Neuronal stem cell (in vitro differentiated cells): ENCODE data around the gene SCAANT1.

Experiments
- DNase-seq: peaks from one replicate; pipeline ENCODE4 v3.0.0-alpha.2; 2013; ENCODE audit warnings: low spot score
- H2AFZ ChIP-seq: one replicate; pipeline ENCODE4 v1.6.1; 2013; ENCODE audit warnings: mild to moderate bottlenecking, low read length, inconsistent platforms
- H2AK5ac ChIP-seq: 2 replicates; pipeline ENCODE4 v1.6.1; 2013; ENCODE audit warnings: low read depth, mild to moderate bottlenecking, inconsistent platforms, low read length, moderate library complexity, mixed read lengths
- H2BK120ac ChIP-seq: 2 replicates; pipeline ENCODE4 v1.6.1; 2013; ENCODE audit warnings: low read depth, mild to moderate bottlenecking, inconsistent platforms, low read length, moderate library complexity, mixed read lengths
- H2BK12ac ChIP-seq: one replicate; pipeline ENCODE4 v1.6.1; 2013; ENCODE audit warnings: low read length, inconsistent platforms
- H2BK15ac ChIP-seq: 2 replicates; pipeline ENCODE4 v1.6.1; 2013; ENCODE audit warnings: mild to moderate bottlenecking, low read length, inconsistent platforms, mixed read lengths
- H2BK5ac ChIP-seq: one replicate; pipeline ENCODE4 v1.6.1; 2013; ENCODE audit warnings: inconsistent platforms, mild to moderate bottlenecking, low read length, moderate library complexity
- H3K14ac ChIP-seq: one replicate; pipeline ENCODE4 v1.6.1; 2013; ENCODE audit warnings: low read length, inconsistent platforms
- H3K18ac ChIP-seq: 2 replicates; pipeline ENCODE4 v1.6.1; 2013; ENCODE audit warnings: low read length, inconsistent platforms
- H3K23ac ChIP-seq: 2 replicates; pipeline ENCODE4 v1.6.1; 2013; ENCODE audit warnings: low read depth, mild to moderate bottlenecking, mixed read lengths, low read length, inconsistent platforms; ENCODE audit not compliant: poor library complexity
- H3K27ac ChIP-seq: replicated peaks from 3 replicates; pipeline ENCODE4 v1.5.1; 2013; ENCODE audit warnings: low read length, inconsistent platforms
- H3K27me3 ChIP-seq, 3 experiments: 2 replicates each; pipeline ENCODE4 v1.6.1; 2013; ENCODE audit warnings: low read length in 3 of 3, mild to moderate bottlenecking in 2 of 3, inconsistent platforms in 1 of 3, low read depth in 1 of 3, mixed read lengths in 1 of 3, moderate library complexity in 1 of 3; ENCODE audit not compliant: control insufficient read depth in 3 of 3, insufficient read depth in 3 of 3
- H3K36me3 ChIP-seq, 2 donors: replicated peaks in 1 of 2; 2 replicates each; pipeline ENCODE4 v1.6.1; 2013; ENCODE audit warnings: low read length in 2 of 2; ENCODE audit not compliant: control insufficient read depth in 2 of 2, insufficient read depth in 2 of 2
- H3K4ac ChIP-seq: 2 replicates; pipeline ENCODE4 v1.6.1; 2013; ENCODE audit warnings: inconsistent platforms, mild to moderate bottlenecking, low read length, moderate library complexity
- H3K4me1 ChIP-seq, 2 donors: 1 replicate in 1 of 2; 2 replicates in 1 of 2; pipeline ENCODE4 v1.6.1; 2013; ENCODE audit warnings: low read length in 2 of 2, low read depth in 1 of 2; ENCODE audit not compliant: control insufficient read depth in 2 of 2, insufficient read depth in 1 of 2
- H3K4me2 ChIP-seq: one replicate; pipeline ENCODE4 v1.6.1; 2013; ENCODE audit warnings: mild to moderate bottlenecking, low read length, inconsistent platforms; ENCODE audit not compliant: insufficient read depth, poor library complexity, severe bottlenecking
- H3K4me3 ChIP-seq, 2 donors: 2 replicates each; pipeline ENCODE4 v1.5.1; 2013; ENCODE audit warnings: low read length in 2 of 2, mild to moderate bottlenecking in 2 of 2, inconsistent platforms in 1 of 2, moderate library complexity in 1 of 2
- H3K79me1 ChIP-seq: one replicate; pipeline ENCODE4 v1.6.1; 2013; ENCODE audit warnings: low read depth, mild to moderate bottlenecking, inconsistent platforms, low read length, moderate library complexity
- H3K9ac ChIP-seq: one replicate; pipeline ENCODE4 v1.6.1; 2013; ENCODE audit warnings: mild to moderate bottlenecking, low read depth, low read length, inconsistent platforms; ENCODE audit not compliant: poor library complexity
- H3K9me3 ChIP-seq, 2 donors: replicated peaks in 1 of 2; 2 replicates each; pipeline versions ENCODE3 to v1.6.1; 2013; ENCODE audit warnings: low read length in 2 of 2, mild to moderate bottlenecking in 2 of 2, inconsistent platforms in 1 of 2, low read depth in 1 of 2, mixed read lengths in 1 of 2, moderate library complexity in 1 of 2; ENCODE audit not compliant: control insufficient read depth in 2 of 2, insufficient read depth in 1 of 2
- H4K8ac ChIP-seq: one replicate; pipeline ENCODE4 v1.6.1; 2013; ENCODE audit warnings: low read depth, mild to moderate bottlenecking, inconsistent platforms, low read length, moderate library complexity
- H4K91ac ChIP-seq: one replicate; pipeline ENCODE4 v1.6.1; 2013; ENCODE audit warnings: low read length, low read depth, mild to moderate bottlenecking, inconsistent platforms; ENCODE audit not compliant: poor library complexity
- WGBS, 2 donors: extraction: QIAGEN DNeasy Blood & Tissue Kit; methylation state at CpG; one replicate each; pipeline ENCODE4 v1.1.7; 2013; ENCODE audit warnings: missing lambda C conversion rate in 2 of 2, mixed read lengths in 1 of 2; ENCODE audit not compliant: insufficient read length in 2 of 2, insufficient replicate concordance in 1 of 2; ENCODE audit errors: extremely low coverage in 2 of 2; 5-methylcytosine and 5-hydroxymethylcytosine counted together

SCAANT1 gene

GRCh38 chr3:63940389-63940757, 28.2 kb upstream of the SCAANT1 start:
- no peak overlapping the region for H2AK5ac ChIP-seq
- no peak overlapping the region for H4K91ac ChIP-seq
- no peak overlapping the region for H2BK120ac ChIP-seq
- H3K18ac ChIP-seq = no peak overlapping the region
- H3K36me3 ChIP-seq = peaks cover 0 to 39% of the 10 kb centered on the region in 2 donors
- H2BK5ac ChIP-seq = no peak overlapping the region
- no peak overlapping the region for H3K4me3 ChIP-seq
- H3K9ac ChIP-seq = no peak overlapping the region
- H4K8ac ChIP-seq = no peak overlapping the region
- peaks cover 0 to 15% of the 10 kb centered on the region in 2 donors for H3K4me1 ChIP-seq
- no peak overlapping the region for H3K14ac ChIP-seq
- peaks cover 2% of the 10 kb centered on the region for H3K79me1 ChIP-seq
- no peak overlapping the region for H2AFZ ChIP-seq
- DNase-seq = no peak
- no peaks in the 10 kb centered on the region for H3K9me3 ChIP-seq
- H3K27me3 ChIP-seq = no peaks in the 10 kb centered on the region
- H2BK15ac ChIP-seq = no peak overlapping the region
- no peak overlapping the region for H3K23ac ChIP-seq
- no peak overlapping the region for H3K4me2 ChIP-seq
- H3K27ac ChIP-seq = no peak overlapping the region
- WGBS, 2 donors = no CpG with 5 or more reads among the region's 4 CpGs
- no peak overlapping the region for H2BK12ac ChIP-seq
- no peak overlapping the region for H3K4ac ChIP-seq

DNA sequence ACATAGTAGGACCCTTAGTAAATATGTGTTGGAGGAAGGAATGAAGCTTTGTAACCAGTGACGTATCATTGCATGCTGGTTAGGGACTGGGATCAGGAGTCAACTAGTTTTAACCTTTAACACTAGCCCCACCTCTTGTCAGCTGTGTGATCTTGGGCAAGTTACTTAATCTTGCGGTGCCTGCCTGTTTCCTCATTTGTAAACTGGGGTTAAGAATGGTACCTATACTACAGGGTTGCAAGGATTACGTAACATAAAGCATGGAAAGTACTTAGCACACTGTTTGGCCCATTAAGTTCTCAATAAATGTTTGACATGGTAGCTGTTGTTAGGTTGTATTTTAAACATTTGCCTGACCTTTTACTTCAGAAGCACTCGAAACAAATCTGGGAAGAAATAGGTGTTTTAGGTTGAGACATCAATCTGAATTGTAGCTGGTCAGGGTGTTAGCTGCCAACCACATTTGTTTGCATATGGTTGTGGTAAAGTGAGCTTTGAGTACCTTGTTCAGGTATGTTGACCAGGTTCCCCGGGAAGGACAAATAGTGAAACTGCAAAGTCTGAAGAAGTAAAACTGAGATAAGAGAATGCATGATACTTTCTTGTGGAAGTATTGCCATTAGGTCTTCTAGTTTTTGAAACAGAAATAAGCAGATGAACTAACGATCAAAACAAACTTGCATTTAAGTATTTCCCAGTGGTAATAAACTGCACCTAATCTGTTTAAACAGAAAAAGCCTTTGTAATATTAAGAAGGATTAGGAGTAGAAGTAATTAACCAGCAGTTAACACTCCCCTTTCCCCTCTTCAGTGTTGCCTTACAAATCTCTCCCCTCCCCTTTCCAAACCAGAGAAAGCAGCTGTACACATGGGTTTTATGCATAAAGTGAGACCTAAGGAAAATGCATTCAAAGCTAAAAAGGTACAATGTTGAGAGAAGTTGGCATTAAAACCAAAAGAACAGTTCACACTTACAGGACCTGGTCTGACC, 25.8 kb upstream of the SCAANT1 start:
- H3K79me1 ChIP-seq = no peaks in the 10 kb centered on the region
- H3K4ac ChIP-seq = no peak overlapping the region
- no peak overlapping the region for H4K91ac ChIP-seq
- no peak overlapping the region for H3K18ac ChIP-seq
- H4K8ac ChIP-seq = no peak overlapping the region
- no peak overlapping the region for H3K14ac ChIP-seq
- H3K23ac ChIP-seq = no peak overlapping the region
- H3K9ac ChIP-seq = no peak overlapping the region
- no peak overlapping the region for H2BK120ac ChIP-seq
- DNase-seq = no peak
- peaks cover 0 to 18% of the 10 kb centered on the region in 2 donors for H3K4me1 ChIP-seq
- H3K27me3 ChIP-seq = no peaks in the 10 kb centered on the region
- H2BK5ac ChIP-seq = no peak overlapping the region
- H3K4me2 ChIP-seq = no peak overlapping the region
- H2BK12ac ChIP-seq = no peak overlapping the region
- H2AFZ ChIP-seq = no peak overlapping the region
- H2AK5ac ChIP-seq = no peak overlapping the region
- H3K27ac ChIP-seq = peak overlapping the region; percentile 14
- H3K4me3 ChIP-seq = no peak overlapping the region
- no peaks in the 10 kb centered on the region for H3K9me3 ChIP-seq
- peaks cover 0 to 26% of the 10 kb centered on the region in 2 donors for H3K36me3 ChIP-seq
- H2BK15ac ChIP-seq = no peak overlapping the region
- no CpG with 5 or more reads among the region's 6 CpGs for WGBS, 2 donors

DNA sequence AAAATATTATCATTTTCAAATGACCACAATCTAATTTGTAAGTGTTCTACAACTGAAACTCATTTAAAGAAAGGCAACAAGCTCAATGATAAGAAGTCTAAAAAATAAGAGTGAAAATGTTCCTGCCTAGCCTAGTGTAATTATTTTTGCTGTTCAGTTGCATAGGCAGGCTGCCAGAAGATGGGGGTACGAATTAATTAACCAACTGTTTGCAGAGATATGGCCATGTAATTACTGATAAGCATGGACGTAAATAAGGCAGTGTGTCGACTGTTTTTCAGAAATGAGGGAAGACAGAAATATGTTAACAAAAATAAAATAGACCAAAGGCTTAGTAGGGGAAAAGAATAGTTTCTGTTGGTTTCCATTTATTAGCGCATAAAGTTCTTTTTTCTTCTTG, 24.7 kb upstream of the SCAANT1 start:
- H2AK5ac ChIP-seq = no peak overlapping the region
- H3K4me1 ChIP-seq = peaks cover 0 to 17% of the 10 kb centered on the region in 2 donors
- H2BK5ac ChIP-seq = no peak overlapping the region
- H3K27me3 ChIP-seq = no peaks in the 10 kb centered on the region
- H3K14ac ChIP-seq = no peak overlapping the region
- no peak overlapping the region for H2BK12ac ChIP-seq
- no peak overlapping the region for H3K4me2 ChIP-seq
- H3K9me3 ChIP-seq = no peaks in the 10 kb centered on the region
- H2BK15ac ChIP-seq = no peak overlapping the region
- no peak overlapping the region for H3K4ac ChIP-seq
- no peak overlapping the region for H2AFZ ChIP-seq
- no peak overlapping the region for H2BK120ac ChIP-seq
- H4K91ac ChIP-seq = no peak overlapping the region
- no peak overlapping the region for H4K8ac ChIP-seq
- H3K36me3 ChIP-seq = peaks cover 0 to 26% of the 10 kb centered on the region in 2 donors
- no CpG with 5 or more reads among the region's 4 CpGs for WGBS, 2 donors
- no peak overlapping the region for H3K23ac ChIP-seq
- H3K9ac ChIP-seq = no peak overlapping the region
- H3K27ac ChIP-seq = no peak overlapping the region
- H3K79me1 ChIP-seq = no peaks in the 10 kb centered on the region
- no peak overlapping the region for H3K4me3 ChIP-seq
- DNase-seq = no peak
- H3K18ac ChIP-seq = no peak overlapping the region

DNA sequence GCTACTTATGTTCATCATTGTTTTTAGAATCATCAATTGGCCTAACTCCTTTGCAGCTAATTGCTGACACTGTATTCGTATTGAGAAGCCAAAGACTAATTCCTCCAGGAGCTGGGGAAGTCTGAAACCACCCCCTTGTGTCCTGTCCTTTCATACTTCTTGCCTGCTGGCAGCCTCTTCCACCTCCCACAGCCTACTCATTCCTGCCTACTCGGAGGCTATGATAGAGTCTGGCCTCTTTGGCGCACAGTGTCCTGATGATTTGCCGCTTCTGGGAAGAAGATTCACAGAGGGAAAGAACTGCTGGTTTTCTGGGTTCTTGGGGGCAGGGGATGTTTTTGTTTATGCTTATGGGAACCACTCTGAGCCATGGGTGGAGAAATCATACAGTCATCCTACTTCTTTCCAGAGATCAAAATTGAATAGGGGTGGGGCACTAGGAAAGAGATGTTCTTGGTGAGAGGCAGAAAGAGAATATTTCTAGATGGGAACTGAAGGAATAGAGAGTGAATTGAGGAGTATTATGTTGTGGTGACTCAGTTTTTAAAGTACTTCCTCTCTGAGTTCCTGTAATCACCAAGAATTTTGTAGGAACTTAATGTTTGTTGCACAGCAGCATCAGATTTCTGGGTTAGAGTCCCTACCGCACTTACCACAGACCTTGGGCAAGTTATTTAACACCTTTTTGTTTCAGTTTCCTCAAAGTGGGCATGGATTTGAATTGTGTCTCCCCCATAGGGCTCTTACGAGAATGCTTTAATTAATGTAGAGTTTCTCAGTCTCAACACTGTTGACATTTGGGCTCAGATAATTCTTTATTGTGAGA, 22.1 kb upstream of the SCAANT1 start:
- Histone ChIP-seq H3K18ac (no peak overlapping the region), H3K27ac (no peak overlapping the region), H3K9ac (no peak overlapping the region), H3K27me3 (no peaks in the 10 kb centered on the region), H3K14ac (no peak overlapping the region), H3K4me1 (peaks cover 0 to 14% of the 10 kb centered on the region in 2 donors), H3K4ac (no peak overlapping the region), H2AFZ (no peak overlapping the region), H3K36me3 (peaks cover 0 to 14% of the 10 kb centered on the region in 2 donors), H4K91ac (no peak overlapping the region), H2BK12ac (no peak overlapping the region), H2BK5ac (no peak overlapping the region), H3K9me3 (no peaks in the 10 kb centered on the region), H3K4me3 (no peak overlapping the region), H4K8ac (no peak overlapping the region), H2AK5ac (no peak overlapping the region), H3K23ac (no peak overlapping the region), H3K4me2 (no peak overlapping the region), H3K79me1 (no peaks in the 10 kb centered on the region), H2BK15ac (no peak overlapping the region), H2BK120ac (no peak overlapping the region)
- no CpG with 5 or more reads among the region's 6 CpGs for WGBS, 2 donors
- DNase-seq = no peak
